WTC11 (cell line): ENCODE data around the gene YAF2. TPM values are rescaled to one million over a fixed set of nuclear protein-coding genes. Genes with fewer than 3 reads are reported as not detected.
"Not testable (repeated sequence)": the region's sequence is repeated elsewhere in the genome, so short reads cannot be mapped to it uniquely, and the experiment has no call there.

Source experiments
- ATAC-seq: fragments of 200-7000 bp; cut with Tn5 transposase; 2 replicates; pipeline ENCODE4 v1.10.0; 2021; ENCODE audit warnings: mild to moderate bottlenecking, moderate library complexity
- CTCF ChIA-PET: fragments of 300-600 bp; sonication (Branson Sonifier 250); formaldehyde crosslinking; loops from one replicate; lab custom pipeline; 2021; ENCODE audit warnings: antibody characterized with exemption; lab: Charles Lee
- POLR2A ChIA-PET: fragments of 350-600 bp; sonication (Branson Sonifier 250); formaldehyde crosslinking; loops from one replicate; lab custom pipeline; 2021; ENCODE audit warnings: antibody characterized with exemption; lab: Charles Lee
- DNase-seq: peaks from one replicate; pipeline ENCODE4 v3.0.0; 2021; ENCODE audit warnings: low spot score
- H3K27ac Mint-ChIP-seq: 2 replicates; pipeline ENCODE4 v1.8.0; 2021; ENCODE audit warnings: mixed read lengths
- H3K27me3 Mint-ChIP-seq: 2 replicates; pipeline ENCODE4 v1.8.0; 2021; ENCODE audit warnings: low read depth, mild to moderate bottlenecking, moderate library complexity, mixed read lengths
- H3K36me3 Mint-ChIP-seq: 2 replicates; pipeline ENCODE4 v1.8.0; 2021; ENCODE audit warnings: mixed read lengths
- H3K4me1 Mint-ChIP-seq: 2 replicates; pipeline ENCODE4 v1.8.0; 2022; ENCODE audit warnings: mixed read lengths
- H3K4me3 Mint-ChIP-seq: 2 replicates; pipeline ENCODE4 v1.8.0; 2021; ENCODE audit warnings: mild to moderate bottlenecking, moderate library complexity, mixed read lengths
- H3K9me3 Mint-ChIP-seq: 2 replicates; pipeline ENCODE4 v1.8.0; 2021; ENCODE audit warnings: mixed read lengths
- ATF1 ChIP-seq: sonication (generic); formaldehyde crosslinking; IDR thresholded peaks from 2 replicates; pipeline ENCODE4 v1.8.1; 2023; ENCODE audit warnings: mild to moderate bottlenecking, moderate library complexity, missing genetic modification reagents
- ATF2 ChIP-seq: sonication (generic); formaldehyde crosslinking; IDR thresholded peaks from 2 replicates; pipeline ENCODE4 v1.8.1; 2022; ENCODE audit warnings: low read depth, missing genetic modification reagents, borderline replicate concordance
- ELF4 ChIP-seq: sonication (generic); formaldehyde crosslinking; IDR thresholded peaks from 2 replicates; pipeline ENCODE4 v1.8.1; 2022; ENCODE audit warnings: low read depth, mild to moderate bottlenecking, moderate library complexity, missing genetic modification reagents
- EMX1 ChIP-seq: fragments of 250-450 bp; sonication (Bioruptor Pico); IDR thresholded peaks from 2 replicates; pipeline ENCODE4 v1.8.0; 2021; ENCODE audit warnings: mild to moderate bottlenecking
- ERG ChIP-seq: fragments of 250-450 bp; sonication (Bioruptor Pico); IDR thresholded peaks from 2 replicates; pipeline ENCODE4 v1.8.0; 2021; ENCODE audit warnings: mild to moderate bottlenecking
- MYBL2 ChIP-seq: sonication (generic); formaldehyde crosslinking; IDR thresholded peaks from 2 replicates; pipeline ENCODE4 v1.8.1; 2023; ENCODE audit warnings: mild to moderate bottlenecking, moderate library complexity, missing genetic modification reagents
- NFYB ChIP-seq: sonication (generic); formaldehyde crosslinking; conservative IDR thresholded peaks from 2 replicates; pipeline ENCODE4 v1.8.0; 2022; ENCODE audit warnings: low read depth, missing genetic modification reagents
- TP53 ChIP-seq: sonication (generic); formaldehyde crosslinking; IDR thresholded peaks from 2 replicates; pipeline ENCODE4 v1.8.1; 2023; ENCODE audit warnings: mild to moderate bottlenecking, missing genetic modification reagents
- ZNF317 ChIP-seq: sonication (generic); formaldehyde crosslinking; IDR thresholded peaks from 2 replicates; pipeline ENCODE4 v1.8.1; 2023; ENCODE audit warnings: low read depth, mild to moderate bottlenecking, moderate library complexity, missing genetic modification reagents, borderline replicate concordance
- ZNF416 ChIP-seq: fragments of 250-450 bp; sonication (Bioruptor Pico); IDR thresholded peaks from 2 replicates; pipeline ENCODE4 v1.9.0; 2021; ENCODE audit warnings: mild to moderate bottlenecking, inconsistent platforms
- ZNF423 ChIP-seq: fragments of 250-450 bp; sonication (Bioruptor Pico); IDR thresholded peaks from 2 replicates; pipeline ENCODE4 v2.1.2; 2022; ENCODE audit warnings: mild to moderate bottlenecking, moderate library complexity
- ZNF425 ChIP-seq: fragments of 250-450 bp; sonication (Bioruptor Pico); conservative IDR thresholded peaks from 2 replicates; pipeline ENCODE4 v1.9.0; 2021; ENCODE audit warnings: mild to moderate bottlenecking
- total RNA-seq: library from RNA; stranded (reverse); gene quantifications from 3 replicates; pipeline ENCODE4 v1.2.3, GENCODE V29; 2021

Gene YAF2
- total RNA-seq, 1 experiment from 2014 or later: 3.3 TPM

- TF ChIP-seq MYBL2 (CRISPR knock-in tag): no peak
- TF ChIP-seq TP53 (CRISPR knock-in tag): no peak
Observed at GRCh38 chr12:42236017-42236416, 2.0 kb downstream of the YAF2 start (continued).

GRCh38 chr12:42235426-42235825 lies 2.6 kb downstream of the YAF2 start:
- POLR2A ChIA-PET: no interaction called here
- Mint-ChIP-seq H3K9me3 (no peaks in the 10 kb centered on the region), H3K27ac (no peak overlapping the region), H3K4me3 (no peak overlapping the region), H3K36me3 (no peaks in the 10 kb centered on the region), H3K4me1 (peaks cover 9% of the 10 kb centered on the region), H3K27me3 (peaks cover 77% of the 10 kb centered on the region)
- DNase-seq (no peak), ATAC-seq (no peak)
- TF ChIP-seq EMX1 (no peak), ZNF317 (no peak), ELF4 (CRISPR knock-in tag) (no peak), NFYB (no peak), ATF1 (CRISPR knock-in tag) (no peak), ERG (no peak), TP53 (CRISPR knock-in tag) (no peak), ZNF416 (CRISPR knock-in tag) (no peak), ZNF425 (CRISPR knock-in tag) (no peak)
- CTCF ChIA-PET: interaction anchor here (0.8 kb wide), 1 partner anchor 137 kb away, joined by 3 read pairs; no protein-coding TSS in a partner anchor

GRCh38 chr12:42234970-42235369 lies 3.1 kb downstream of the YAF2 start:
- no peak overlapping the region for H3K4me3 Mint-ChIP-seq
- no peak overlapping the region for H3K27ac Mint-ChIP-seq
- H3K36me3 Mint-ChIP-seq: no peaks in the 10 kb centered on the region
- CTCF ChIA-PET: no interaction called here
- no peak for TF ChIP-seq ZNF423 (CRISPR knock-in tag)
- TF ChIP-seq ATF2 (CRISPR knock-in tag): no peak
- no peak for ATAC-seq
- no peak for DNase-seq
- H3K27me3 Mint-ChIP-seq: peaks cover 77% of the 10 kb centered on the region
- peaks cover 5% of the 10 kb centered on the region for H3K4me1 Mint-ChIP-seq
- no peaks in the 10 kb centered on the region for H3K9me3 Mint-ChIP-seq
- POLR2A ChIA-PET: no interaction called here

GRCh38 chr12:42227525-42227924 lies 10.5 kb downstream of the YAF2 start:
- Mint-ChIP-seq H3K9me3 (peaks cover 14% of the 10 kb centered on the region), H3K36me3 (peaks cover 13% of the 10 kb centered on the region), H3K27me3 (peaks cover 21% of the 10 kb centered on the region)
- H3K4me1 Mint-ChIP-seq, ATAC-seq, DNase-seq, CTCF ChIA-PET, POLR2A ChIA-PET, H3K27ac Mint-ChIP-seq, H3K4me3 Mint-ChIP-seq: not testable (repeated sequence)

- H3K4me1 Mint-ChIP-seq, ATAC-seq, CTCF ChIA-PET, POLR2A ChIA-PET, H3K27me3 Mint-ChIP-seq, H3K4me3 Mint-ChIP-seq, DNase-seq, H3K27ac Mint-ChIP-seq: not testable (repeated sequence)
- Mint-ChIP-seq H3K9me3 (peaks cover 14% of the 10 kb centered on the region), H3K36me3 (peaks cover 13% of the 10 kb centered on the region)
Observed at GRCh38 chr12:42224501-42224900, 13.5 kb downstream of the YAF2 start.
